Erythroblast (primary cell): ENCODE measurements around the gene ANO4.

ENCODE experiments used
- GATA1 ChIP-seq: IDR thresholded peaks from 2 replicates; pipeline ENCODE4 v1.6.1; 2011; ENCODE audit warnings: low read depth, mild to moderate bottlenecking, control low read depth, low read length, moderate library complexity
- POLR2A ChIP-seq: IDR thresholded peaks from 2 replicates; pipeline ENCODE4 v1.6.1; 2011; ENCODE audit warnings: mild to moderate bottlenecking, low read length

DNA sequence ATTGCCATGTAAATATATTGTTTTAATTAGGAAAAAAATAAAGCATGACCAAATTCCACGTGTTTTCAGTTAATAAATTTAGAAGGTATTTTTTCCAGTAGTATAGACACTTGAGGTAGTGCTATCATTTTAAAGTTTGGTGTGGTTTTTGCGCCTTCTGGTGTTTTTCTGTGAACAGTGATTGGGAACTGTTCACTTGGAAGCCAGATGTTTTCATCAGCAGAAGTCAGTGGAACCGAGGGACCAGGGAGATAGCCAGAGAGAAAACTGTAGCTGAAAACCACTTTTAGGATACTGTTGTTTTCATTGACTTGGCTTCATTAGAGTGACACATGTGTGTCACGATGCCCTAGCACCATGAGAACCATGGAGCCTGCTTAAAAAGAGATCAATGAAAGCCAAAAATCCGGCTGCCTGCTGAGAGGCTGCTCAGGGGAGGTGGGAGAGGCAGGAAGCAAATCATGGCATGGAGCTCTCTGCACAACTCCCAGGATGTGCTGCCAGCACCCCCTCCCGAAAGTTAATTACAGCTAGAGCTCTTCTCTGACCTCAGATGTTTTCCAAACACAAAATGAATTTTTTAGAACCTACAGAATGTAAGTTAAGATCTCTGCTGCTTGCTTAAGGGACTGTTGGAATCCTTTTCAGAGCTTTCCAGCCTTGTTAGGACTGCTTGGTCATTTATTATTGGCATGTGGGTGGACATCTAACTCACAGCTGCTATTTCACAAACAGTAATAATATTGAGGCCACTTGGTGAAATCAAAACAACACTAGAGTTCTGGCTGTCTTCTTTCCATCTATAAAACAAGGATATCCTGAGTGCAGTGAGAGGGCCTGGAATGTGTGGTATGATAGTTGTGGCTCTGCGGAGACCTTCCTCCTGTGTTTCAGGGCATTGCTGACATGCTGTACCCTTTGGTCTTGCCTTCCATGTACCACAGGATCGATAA lies 192.3 kb downstream of the ANO4 start:
- TF ChIP-seq POLR2A = no peak
- no peak for TF ChIP-seq GATA1
